SK-N-SH (cell line): ENCODE measurements around the gene TFDP2. TPM values are rescaled to one million over a fixed set of nuclear protein-coding genes. Genes with fewer than 3 reads are reported as not detected.

ENCODE experiments used
- CTCF ChIA-PET: fragments of 300-600, 350-600 bp; formaldehyde crosslinking; extraction: SDS; loops from one replicate; lab custom pipeline; 2021; lab: Yijun Ruan, JAX
- POLR2A ChIA-PET: fragments of 350-600 bp; sonication (Branson Sonifier 250); formaldehyde crosslinking; extraction: SDS; loops from one replicate; lab custom pipeline; 2020; ENCODE audit warnings: antibody characterized with exemption, inconsistent platforms; lab: Yijun Ruan, JAX
- DNase-seq: peaks from one replicate; pipeline ENCODE4 v3.0.0; 2012
- H2AFZ ChIP-seq: fragments of 200-600 bp; sonication (generic); 2 replicates; pipeline ENCODE4 v1.8.1; 2016; ENCODE audit warnings: antibody characterized with exemption, mild to moderate bottlenecking, low read depth
- H3F3A ChIP-seq: fragments of 200-600 bp; sonication (generic); replicated peaks from 2 replicates; pipeline ENCODE3; 2016; ENCODE audit warnings: antibody characterized with exemption, mild to moderate bottlenecking; ENCODE audit not compliant: insufficient read depth
- H3K27ac ChIP-seq, 2 experiments: fragments of 200-500 bp in 1 of 2; fragments of 200-600 bp in 1 of 2; sonication (Bioruptor generic) in 1 of 2; sonication (generic), shearing (Covaris generic) in 1 of 2; 2 replicates each; pipeline versions ENCODE4 v1.5.1 to v1.6.1; 2014 to 2016; ENCODE audit warnings: low read depth in 2 of 2, inconsistent platforms in 1 of 2, low read length in 1 of 2, mild to moderate bottlenecking in 1 of 2, mixed read lengths in 1 of 2
- H3K27me3 ChIP-seq: fragments of 200-600 bp; sonication (generic), shearing (Covaris generic); 2 replicates; pipeline ENCODE4 v1.6.1; 2016; ENCODE audit warnings: mixed run types; ENCODE audit not compliant: insufficient read depth
- H3K36me3 ChIP-seq, 2 experiments: fragments of 200-500 bp in 1 of 2; fragments of 200-600 bp in 1 of 2; sonication (Bioruptor generic) in 1 of 2; sonication (generic) in 1 of 2; replicated peaks in 1 of 2; 2 replicates each; pipeline versions ENCODE3 to v1.5.1; 2014 to 2016; ENCODE audit warnings: low read length in 1 of 2, mild to moderate bottlenecking in 1 of 2; ENCODE audit not compliant: insufficient read depth in 2 of 2, control insufficient read depth in 1 of 2
- H3K4me1 ChIP-seq, 2 experiments: fragments of 200-500 bp in 1 of 2; fragments of 200-600 bp in 1 of 2; sonication (Bioruptor generic) in 1 of 2; sonication (generic), shearing (Covaris generic) in 1 of 2; 2 replicates each; pipeline versions ENCODE4 v1.5.1 to v1.6.1; 2014 to 2016; ENCODE audit warnings: low read depth in 1 of 2, low read length in 1 of 2, mixed run types in 1 of 2; ENCODE audit not compliant: insufficient read depth in 2 of 2, control insufficient read depth in 1 of 2
- H3K4me2 ChIP-seq: fragments of 200-600 bp; sonication (generic), shearing (Covaris generic); 2 replicates; pipeline ENCODE4 v1.6.1; 2017; ENCODE audit warnings: mixed run types
- H3K4me3 ChIP-seq, 2 experiments: fragments of 200-500 bp in 1 of 2; fragments of 200-600 bp in 1 of 2; sonication (Bioruptor generic) in 1 of 2; sonication (generic), shearing (Covaris generic) in 1 of 2; 2 replicates each; pipeline versions ENCODE4 v1.5.1 to v1.8.1; 2014 to 2016; ENCODE audit warnings: low read depth in 2 of 2, inconsistent platforms in 1 of 2, low read length in 1 of 2, mild to moderate bottlenecking in 1 of 2, mixed read lengths in 1 of 2, moderate library complexity in 1 of 2
- H3K79me2 ChIP-seq: fragments of 200-600 bp; sonication (generic); 2 replicates; pipeline ENCODE4 v1.8.1; 2017; ENCODE audit warnings: mild to moderate bottlenecking; ENCODE audit not compliant: insufficient read depth
- H3K9ac ChIP-seq: fragments of 200-600 bp; sonication (generic); 2 replicates; pipeline ENCODE4 v1.6.1; 2017; ENCODE audit warnings: mixed run types
- H3K9me2 ChIP-seq: fragments of 200-600 bp; sonication (generic); 2 replicates; pipeline ENCODE4 v1.6.1; 2017; ENCODE audit warnings: mixed run types
- H3K9me3 ChIP-seq: fragments of 200-600 bp; sonication (generic); 2 replicates; pipeline ENCODE4 v1.6.1; 2017; ENCODE audit warnings: mixed run types, mild to moderate bottlenecking, moderate library complexity
- H4K20me1 ChIP-seq: fragments of 200-600 bp; sonication (generic); 2 replicates; pipeline ENCODE4 v1.6.1; 2017; ENCODE audit warnings: mild to moderate bottlenecking, mixed run types; ENCODE audit not compliant: insufficient read depth
- EP300 ChIP-seq, 2 experiments: IDR thresholded peaks; 2 replicates each; pipeline versions ENCODE4 v1.4.0 to v1.6.1; 2012; ENCODE audit warnings: borderline replicate concordance in 1 of 2, low read depth in 1 of 2, low read length in 1 of 2
- FOXJ3 ChIP-seq: sonication (generic); formaldehyde crosslinking; IDR thresholded peaks from 2 replicates; pipeline ENCODE4 v1.5.1; 2020; ENCODE audit warnings: mild to moderate bottlenecking, missing genetic modification reagents
- FOXM1 ChIP-seq: IDR thresholded peaks from 2 replicates; pipeline ENCODE4 v1.4.0; 2012; ENCODE audit warnings: low read depth, mild to moderate bottlenecking
- GABPA ChIP-seq: IDR thresholded peaks from 2 replicates; pipeline ENCODE4 v1.4.0; 2012; ENCODE audit warnings: low read depth, mild to moderate bottlenecking
- NFIC ChIP-seq: IDR thresholded peaks from 2 replicates; pipeline ENCODE4 v1.4.0; 2012; ENCODE audit warnings: borderline replicate concordance
- POLR2AphosphoS5 ChIP-seq: IDR thresholded peaks from 2 replicates; pipeline ENCODE4 v1.6.1; 2012; ENCODE audit warnings: low read depth, low read length
- RAD21 ChIP-seq: IDR thresholded peaks from 2 replicates; pipeline ENCODE4 v1.6.1; 2012; ENCODE audit warnings: mild to moderate bottlenecking, low read length
- SIN3A ChIP-seq: IDR thresholded peaks from 2 replicates; pipeline ENCODE4 v1.6.1; 2012; ENCODE audit warnings: low read depth, mild to moderate bottlenecking, low read length, moderate library complexity, borderline replicate concordance
- SMC3 ChIP-seq: IDR thresholded peaks from 2 replicates; pipeline ENCODE4 v1.6.1; 2012; ENCODE audit warnings: low read depth, low read length, improper control_type of control experiment
- TAF1 ChIP-seq: IDR thresholded peaks from 2 replicates; pipeline ENCODE4 v1.6.1; 2012; ENCODE audit warnings: low read depth, mild to moderate bottlenecking, low read length, moderate library complexity, borderline replicate concordance
- YY1 ChIP-seq: IDR thresholded peaks from 2 replicates; pipeline ENCODE4 v1.4.0; 2012; ENCODE audit warnings: low read depth, mild to moderate bottlenecking
- WGBS: methylation state at CpG from one replicate; pipeline ENCODE4 v1.1.6; 2017; ENCODE audit warnings: low lambda C conversion rate; 5-methylcytosine and 5-hydroxymethylcytosine counted together
- polyA plus RNA-seq, 3 experiments: library from polyadenylated mRNA; depleted of rRNA; stranded (reverse); fragments of >200 nt; gene quantifications; 2 replicates each; pipeline ENCODE4 v1.2.3, GENCODE V29; 2012
- TF ChIP-seq, protein P1 (sequence below): IDR thresholded peaks from 2 replicates; pipeline ENCODE4 v1.4.0; 2012; ENCODE audit warnings: low read depth
- TF ChIP-seq, protein P2 (sequence below): IDR thresholded peaks from 2 replicates; pipeline ENCODE4; 2012
- TF ChIP-seq, protein P3 (sequence below): fragments of 200-600 bp; sonication (generic); IDR thresholded peaks from 2 replicates; pipeline ENCODE4 v1.6.1; 2017; ENCODE audit warnings: antibody characterized with exemption, mild to moderate bottlenecking, moderate library complexity
- TF ChIP-seq, protein P4 (sequence below): IDR thresholded peaks from 2 replicates; pipeline ENCODE4 v1.6.1; 2012; ENCODE audit warnings: mild to moderate bottlenecking, low read depth, low read length, moderate library complexity

The TFDP2 gene
- polyA plus RNA-seq, 1 of the 3 experiments (the other 2 are of a cell fraction), result 8.6 TPM

DNA sequence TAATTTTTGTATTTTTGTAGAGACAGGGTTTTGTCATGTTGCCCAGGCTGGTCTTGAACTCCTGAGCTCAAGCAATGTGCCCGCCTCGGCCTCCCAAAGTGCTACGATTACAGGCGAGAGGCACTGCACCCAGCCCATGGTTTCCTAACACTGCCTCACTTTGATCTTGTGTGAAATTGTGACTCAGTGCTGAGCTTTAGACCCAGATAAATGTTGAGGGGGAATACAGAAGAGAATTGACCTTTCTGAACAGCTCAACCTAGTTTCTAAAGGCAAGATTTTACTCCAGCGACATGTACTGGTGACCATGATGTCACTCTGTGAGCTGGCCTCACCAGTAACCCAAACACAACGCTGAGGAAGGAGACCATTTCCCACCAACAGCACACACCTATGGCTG, 199.4 kb downstream of the TFDP2 start:
- Histone ChIP-seq H4K20me1 (no peaks in the 10 kb centered on the region), H3K9me2 (no peaks in the 10 kb centered on the region), H3K9ac (no peak overlapping the region), H3F3A (no peaks in the 10 kb centered on the region), H3K79me2 (no peaks in the 10 kb centered on the region), H3K27me3 (no peaks in the 10 kb centered on the region), H3K4me1 (no peaks in the 10 kb centered on the region; a peak in 1 of 4 replicates), H3K9me3 (no peaks in the 10 kb centered on the region), H3K4me3 (no peak overlapping the region), H3K4me2 (no peak overlapping the region), H3K27ac (no peak overlapping the region), H3K36me3 (peaks cover 0 to 10% of the 10 kb centered on the region in 2 experiments), H2AFZ (no peak overlapping the region)
- no peak for TF ChIP-seq FOXJ3 (CRISPR knock-in tag)
- TF ChIP-seq, protein P1, sequence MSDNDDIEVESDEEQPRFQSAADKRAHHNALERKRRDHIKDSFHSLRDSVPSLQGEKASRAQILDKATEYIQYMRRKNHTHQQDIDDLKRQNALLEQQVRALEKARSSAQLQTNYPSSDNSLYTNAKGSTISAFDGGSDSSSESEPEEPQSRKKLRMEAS, result no peak
- TF ChIP-seq EP300 (IDR thresholded peaks at IDR 0.05; ENCODE audit: borderline replicate concordance in 1 of 2, low read depth in 1 of 2, low read length in 1 of 2), result no peak
- TF ChIP-seq, protein P2, sequence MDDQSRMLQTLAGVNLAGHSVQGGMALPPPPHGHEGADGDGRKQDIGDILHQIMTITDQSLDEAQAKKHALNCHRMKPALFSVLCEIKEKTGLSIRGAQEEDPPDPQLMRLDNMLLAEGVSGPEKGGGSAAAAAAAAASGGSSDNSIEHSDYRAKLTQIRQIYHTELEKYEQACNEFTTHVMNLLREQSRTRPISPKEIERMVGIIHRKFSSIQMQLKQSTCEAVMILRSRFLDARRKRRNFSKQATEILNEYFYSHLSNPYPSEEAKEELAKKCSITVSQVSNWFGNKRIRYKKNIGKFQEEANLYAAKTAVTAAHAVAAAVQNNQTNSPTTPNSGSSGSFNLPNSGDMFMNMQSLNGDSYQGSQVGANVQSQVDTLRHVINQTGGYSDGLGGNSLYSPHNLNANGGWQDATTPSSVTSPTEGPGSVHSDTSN, result no peak
- TF ChIP-seq YY1, result no peak
- TF ChIP-seq, protein P3, sequence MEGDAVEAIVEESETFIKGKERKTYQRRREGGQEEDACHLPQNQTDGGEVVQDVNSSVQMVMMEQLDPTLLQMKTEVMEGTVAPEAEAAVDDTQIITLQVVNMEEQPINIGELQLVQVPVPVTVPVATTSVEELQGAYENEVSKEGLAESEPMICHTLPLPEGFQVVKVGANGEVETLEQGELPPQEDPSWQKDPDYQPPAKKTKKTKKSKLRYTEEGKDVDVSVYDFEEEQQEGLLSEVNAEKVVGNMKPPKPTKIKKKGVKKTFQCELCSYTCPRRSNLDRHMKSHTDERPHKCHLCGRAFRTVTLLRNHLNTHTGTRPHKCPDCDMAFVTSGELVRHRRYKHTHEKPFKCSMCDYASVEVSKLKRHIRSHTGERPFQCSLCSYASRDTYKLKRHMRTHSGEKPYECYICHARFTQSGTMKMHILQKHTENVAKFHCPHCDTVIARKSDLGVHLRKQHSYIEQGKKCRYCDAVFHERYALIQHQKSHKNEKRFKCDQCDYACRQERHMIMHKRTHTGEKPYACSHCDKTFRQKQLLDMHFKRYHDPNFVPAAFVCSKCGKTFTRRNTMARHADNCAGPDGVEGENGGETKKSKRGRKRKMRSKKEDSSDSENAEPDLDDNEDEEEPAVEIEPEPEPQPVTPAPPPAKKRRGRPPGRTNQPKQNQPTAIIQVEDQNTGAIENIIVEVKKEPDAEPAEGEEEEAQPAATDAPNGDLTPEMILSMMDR, result no peak
- TF ChIP-seq, protein P4, sequence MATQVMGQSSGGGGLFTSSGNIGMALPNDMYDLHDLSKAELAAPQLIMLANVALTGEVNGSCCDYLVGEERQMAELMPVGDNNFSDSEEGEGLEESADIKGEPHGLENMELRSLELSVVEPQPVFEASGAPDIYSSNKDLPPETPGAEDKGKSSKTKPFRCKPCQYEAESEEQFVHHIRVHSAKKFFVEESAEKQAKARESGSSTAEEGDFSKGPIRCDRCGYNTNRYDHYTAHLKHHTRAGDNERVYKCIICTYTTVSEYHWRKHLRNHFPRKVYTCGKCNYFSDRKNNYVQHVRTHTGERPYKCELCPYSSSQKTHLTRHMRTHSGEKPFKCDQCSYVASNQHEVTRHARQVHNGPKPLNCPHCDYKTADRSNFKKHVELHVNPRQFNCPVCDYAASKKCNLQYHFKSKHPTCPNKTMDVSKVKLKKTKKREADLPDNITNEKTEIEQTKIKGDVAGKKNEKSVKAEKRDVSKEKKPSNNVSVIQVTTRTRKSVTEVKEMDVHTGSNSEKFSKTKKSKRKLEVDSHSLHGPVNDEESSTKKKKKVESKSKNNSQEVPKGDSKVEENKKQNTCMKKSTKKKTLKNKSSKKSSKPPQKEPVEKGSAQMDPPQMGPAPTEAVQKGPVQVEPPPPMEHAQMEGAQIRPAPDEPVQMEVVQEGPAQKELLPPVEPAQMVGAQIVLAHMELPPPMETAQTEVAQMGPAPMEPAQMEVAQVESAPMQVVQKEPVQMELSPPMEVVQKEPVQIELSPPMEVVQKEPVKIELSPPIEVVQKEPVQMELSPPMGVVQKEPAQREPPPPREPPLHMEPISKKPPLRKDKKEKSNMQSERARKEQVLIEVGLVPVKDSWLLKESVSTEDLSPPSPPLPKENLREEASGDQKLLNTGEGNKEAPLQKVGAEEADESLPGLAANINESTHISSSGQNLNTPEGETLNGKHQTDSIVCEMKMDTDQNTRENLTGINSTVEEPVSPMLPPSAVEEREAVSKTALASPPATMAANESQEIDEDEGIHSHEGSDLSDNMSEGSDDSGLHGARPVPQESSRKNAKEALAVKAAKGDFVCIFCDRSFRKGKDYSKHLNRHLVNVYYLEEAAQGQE, result no peak
- TF ChIP-seq GABPA, result no peak
- no peak for TF ChIP-seq NFIC
- no peak for TF ChIP-seq RAD21
- no peak for TF ChIP-seq POLR2AphosphoS5
- no peak for TF ChIP-seq SIN3A
- no peak for TF ChIP-seq TAF1
- TF ChIP-seq SMC3, result no peak
- no peak for TF ChIP-seq FOXM1
- 87% methylated on average over 4 of the region's 6 CpGs for WGBS
- ChIA-PET POLR2A (no interaction called here), CTCF (no interaction called here)
- no peak for DNase-seq
